ENCODE data around the gene SELPLG. TPM values are rescaled to one million over a fixed set of nuclear protein-coding genes. Genes with fewer than 3 reads are reported as not detected.
"Not testable (repeated sequence)": the region's sequence is repeated elsewhere in the genome, so short reads cannot be mapped to it uniquely, and the experiment has no call there.

Gene SELPLG
- total RNA-seq, 4 donors from 2014 or later: 7.2 to 15.7 (median 10.0) TPM

DNA sequence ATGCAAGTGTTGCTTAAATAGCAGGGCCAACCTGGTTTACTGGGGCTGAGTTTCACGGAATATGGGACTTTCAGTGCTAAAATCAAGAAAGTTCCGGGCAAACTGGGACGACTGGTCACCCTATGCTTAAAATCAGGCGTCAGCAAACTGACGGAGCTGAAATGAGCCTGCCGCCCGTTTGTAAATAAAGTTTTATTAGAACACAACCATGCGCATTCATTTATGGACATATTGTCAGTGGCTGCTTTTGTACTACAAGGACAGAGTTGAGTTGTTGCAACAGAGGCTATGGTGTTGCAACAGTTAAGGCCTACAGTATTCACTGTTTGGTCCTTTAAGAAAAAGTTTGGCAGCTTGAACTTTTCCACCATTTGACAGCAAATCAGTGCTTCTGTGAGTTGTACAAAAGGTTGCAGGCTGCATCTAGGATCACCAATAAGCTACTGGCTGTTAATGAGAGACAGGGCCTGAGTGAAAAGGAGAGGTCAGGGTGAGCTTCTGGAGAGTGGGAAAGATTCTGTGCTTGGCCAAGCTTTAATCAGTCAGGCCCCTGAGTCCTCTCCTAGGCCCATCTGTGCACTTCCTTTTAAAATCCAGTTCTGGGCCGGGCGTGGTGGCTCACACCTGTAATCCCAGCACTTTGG lies 13.3 kb downstream of the SELPLG start:
- H3K36me3 ChIP-seq: peaks cover 0 to 5% (median 0%) of the 10 kb centered on the region in 4 donors
- H3K4me1 ChIP-seq: peaks cover 11 to 22% (median 14%) of the 10 kb centered on the region in 4 donors
- DNase-seq (ENCODE audit: extremely low spot score): no peak
- H3K27ac ChIP-seq (replicated peaks in 1 of 4): no peak overlapping the region
- H3K27me3 ChIP-seq: no peaks in the 10 kb centered on the region
- intact Hi-C loops (cut with DNase I): no loop called here
- no peak overlapping the region for H3K4me3 ChIP-seq
- no peak for TF ChIP-seq POLR2AphosphoS5 (IDR thresholded peaks at IDR 0.05)
- TF ChIP-seq EP300 (IDR thresholded peaks at IDR 0.05): no peak
- TF ChIP-seq POLR2A (IDR thresholded peaks at IDR 0.05; ENCODE audit: low read depth): no peak
- TF ChIP-seq, protein P1, sequence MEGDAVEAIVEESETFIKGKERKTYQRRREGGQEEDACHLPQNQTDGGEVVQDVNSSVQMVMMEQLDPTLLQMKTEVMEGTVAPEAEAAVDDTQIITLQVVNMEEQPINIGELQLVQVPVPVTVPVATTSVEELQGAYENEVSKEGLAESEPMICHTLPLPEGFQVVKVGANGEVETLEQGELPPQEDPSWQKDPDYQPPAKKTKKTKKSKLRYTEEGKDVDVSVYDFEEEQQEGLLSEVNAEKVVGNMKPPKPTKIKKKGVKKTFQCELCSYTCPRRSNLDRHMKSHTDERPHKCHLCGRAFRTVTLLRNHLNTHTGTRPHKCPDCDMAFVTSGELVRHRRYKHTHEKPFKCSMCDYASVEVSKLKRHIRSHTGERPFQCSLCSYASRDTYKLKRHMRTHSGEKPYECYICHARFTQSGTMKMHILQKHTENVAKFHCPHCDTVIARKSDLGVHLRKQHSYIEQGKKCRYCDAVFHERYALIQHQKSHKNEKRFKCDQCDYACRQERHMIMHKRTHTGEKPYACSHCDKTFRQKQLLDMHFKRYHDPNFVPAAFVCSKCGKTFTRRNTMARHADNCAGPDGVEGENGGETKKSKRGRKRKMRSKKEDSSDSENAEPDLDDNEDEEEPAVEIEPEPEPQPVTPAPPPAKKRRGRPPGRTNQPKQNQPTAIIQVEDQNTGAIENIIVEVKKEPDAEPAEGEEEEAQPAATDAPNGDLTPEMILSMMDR (IDR thresholded peaks at IDR 0.05): no peak
- peaks cover 0 to 4% (median 0%) of the 10 kb centered on the region in 4 donors for H3K9me3 ChIP-seq
- 97% methylated on average over 10 of the region's 10 CpGs for WGBS

- DNase-seq (ENCODE audit: extremely low spot score): no peak
- H3K27me3 ChIP-seq: no peaks in the 10 kb centered on the region
- intact Hi-C loops (cut with DNase I): loop anchor here (5.0 kb wide), 1 partner anchor 333 kb away; no protein-coding TSS in a partner anchor
- TF ChIP-seq, protein P1 (IDR thresholded peaks at IDR 0.05): no peak
- no peak for TF ChIP-seq POLR2AphosphoS5 (IDR thresholded peaks at IDR 0.05)
- TF ChIP-seq POLR2A (IDR thresholded peaks at IDR 0.05; ENCODE audit: low read depth): no peak
- no peak for TF ChIP-seq EP300 (IDR thresholded peaks at IDR 0.05)
- no peak overlapping the region for H3K27ac ChIP-seq (replicated peaks in 1 of 4)
- H3K36me3 ChIP-seq: peaks cover 0 to 5% (median 0%) of the 10 kb centered on the region in 4 donors
- H3K9me3 ChIP-seq: peaks cover 0 to 4% (median 0%) of the 10 kb centered on the region in 4 donors
- peaks cover 11 to 22% (median 14%) of the 10 kb centered on the region in 4 donors for H3K4me1 ChIP-seq
- 81% methylated on average over 14 of the region's 14 CpGs for WGBS
- H3K4me3 ChIP-seq: no peak overlapping the region
Observed at GRCh38 chr12:108619369-108620160, 14.1 kb downstream of the SELPLG start.

- not testable (repeated sequence) for H3K9me3 ChIP-seq; H3K4me3 ChIP-seq; H3K36me3 ChIP-seq; DNase-seq (ENCODE audit: extremely low spot score); H3K27ac ChIP-seq (replicated peaks in 1 of 4); H3K27me3 ChIP-seq
- H3K4me1 ChIP-seq: peaks cover 11 to 22% (median 14%) of the 10 kb centered on the region in 4 donors
- 94% methylated on average over 4 of the region's 4 CpGs for WGBS
- intact Hi-C loops (cut with DNase I): loop anchor here (1.0 to 5.0 kb wide), 2 partner anchors 56 to 333 kb away; no protein-coding TSS in a partner anchor
Observed at GRCh38 chr12:108618953-108619274, 14.8 kb downstream of the SELPLG start.

DNA sequence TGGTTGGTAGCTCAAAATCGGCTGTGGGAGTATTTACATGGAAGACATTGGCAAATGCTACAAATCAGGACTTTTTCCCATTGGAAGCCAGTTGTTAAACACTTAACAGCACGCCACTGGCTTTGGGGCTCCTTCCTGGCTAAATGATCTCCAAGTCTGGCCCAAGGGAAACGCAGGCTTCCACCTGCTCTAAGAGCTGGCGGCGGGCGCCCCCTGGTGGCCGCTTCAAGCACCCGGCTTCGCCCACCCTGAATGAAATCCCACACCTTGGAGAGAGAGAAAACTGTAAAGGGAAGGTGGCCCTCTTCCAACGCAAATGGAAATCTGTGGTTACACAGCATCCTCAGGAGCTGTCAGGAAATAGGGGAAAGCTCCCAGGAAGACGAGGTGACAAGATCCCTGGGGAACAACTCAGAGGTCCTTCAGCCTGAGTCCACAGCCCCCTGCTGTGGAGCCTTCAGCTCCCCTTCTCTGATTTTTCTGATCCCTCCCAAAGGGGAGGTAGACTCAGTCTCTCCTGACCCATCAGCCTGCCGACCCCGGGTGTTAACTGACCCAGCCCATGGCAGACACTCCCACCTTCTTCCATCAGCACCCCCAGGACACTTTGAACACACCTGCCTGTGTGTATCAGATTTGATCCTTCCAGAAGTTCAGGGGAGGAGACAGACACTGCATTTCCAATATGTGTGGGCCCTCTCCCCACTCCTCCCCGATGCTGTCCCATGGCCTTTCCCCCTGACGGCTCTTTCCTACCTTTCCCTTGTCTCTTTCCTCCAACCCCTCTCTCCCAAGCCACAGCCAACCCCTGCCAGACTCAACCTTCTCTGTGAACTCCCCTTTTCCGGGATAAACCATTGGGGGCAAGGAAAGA lies 15.4 kb downstream of the SELPLG start:
- WGBS: 13% methylated on average over 16 of the region's 16 CpGs
- no peak for DNase-seq (ENCODE audit: extremely low spot score)
- TF ChIP-seq, protein P1 (IDR thresholded peaks at IDR 0.05): peak; percentile 87 to 99 (median 95)
- TF ChIP-seq POLR2A (IDR thresholded peaks at IDR 0.05; ENCODE audit: low read depth) (no peak), POLR2AphosphoS5 (IDR thresholded peaks at IDR 0.05) (peak in 1 of 2 donors; percentile 56)
- Histone ChIP-seq H3K36me3 (peaks cover 0 to 2% (median 0%) of the 10 kb centered on the region in 4 donors), H3K4me3 (no peak overlapping the region), H3K4me1 (peaks cover 11 to 27% (median 14%) of the 10 kb centered on the region in 4 donors), H3K27me3 (no peaks in the 10 kb centered on the region), H3K27ac (replicated peaks in 1 of 4) (no peak overlapping the region), H3K9me3 (peaks cover 0 to 4% (median 0%) of the 10 kb centered on the region in 4 donors)
- intact Hi-C loops (cut with DNase I): loop anchor here (1.0 to 5.0 kb wide), 2 partner anchors 55 to 334 kb away; no protein-coding TSS in a partner anchor
